Kidney epithelial cell (primary cell): ENCODE results near the gene PIEZO2. TPM values are rescaled to one million over a fixed set of nuclear protein-coding genes. Genes with fewer than 3 reads are reported as not detected.

Experiments used
- DNase-seq: peaks from one replicate; pipeline ENCODE4 v3.0.0-alpha.2; 2010; ENCODE audit warnings: low read depth
- H3K27me3 ChIP-seq: 2 replicates; pipeline ENCODE4 v1.6.0; 2011; ENCODE audit warnings: low read length; ENCODE audit not compliant: control insufficient read depth, insufficient read depth
- H3K36me3 ChIP-seq: 2 replicates; pipeline ENCODE4 v1.5.1; 2011; ENCODE audit warnings: low read length; ENCODE audit not compliant: control insufficient read depth, insufficient read depth
- H3K4me3 ChIP-seq: 2 replicates; pipeline ENCODE4 v1.5.1; 2011; ENCODE audit warnings: low read depth, mild to moderate bottlenecking, control low read depth, low read length
- CTCF ChIP-seq: IDR thresholded peaks from 2 replicates; pipeline ENCODE4 v1.5.1; 2011; ENCODE audit warnings: mild to moderate bottlenecking, moderate library complexity, low read length, control low read depth, inconsistent platforms; ENCODE audit not compliant: insufficient read depth, poor library complexity, severe bottlenecking
- total RNA-seq: library from RNA; depleted of rRNA; stranded (reverse); fragments of >200 nt; gene quantifications from 2 replicates; pipeline ENCODE4 v1.2.3, GENCODE V29; 2015

Gene PIEZO2
- total RNA-seq, 1 donor from 2014 or later, result 1.8 TPM

DNA sequence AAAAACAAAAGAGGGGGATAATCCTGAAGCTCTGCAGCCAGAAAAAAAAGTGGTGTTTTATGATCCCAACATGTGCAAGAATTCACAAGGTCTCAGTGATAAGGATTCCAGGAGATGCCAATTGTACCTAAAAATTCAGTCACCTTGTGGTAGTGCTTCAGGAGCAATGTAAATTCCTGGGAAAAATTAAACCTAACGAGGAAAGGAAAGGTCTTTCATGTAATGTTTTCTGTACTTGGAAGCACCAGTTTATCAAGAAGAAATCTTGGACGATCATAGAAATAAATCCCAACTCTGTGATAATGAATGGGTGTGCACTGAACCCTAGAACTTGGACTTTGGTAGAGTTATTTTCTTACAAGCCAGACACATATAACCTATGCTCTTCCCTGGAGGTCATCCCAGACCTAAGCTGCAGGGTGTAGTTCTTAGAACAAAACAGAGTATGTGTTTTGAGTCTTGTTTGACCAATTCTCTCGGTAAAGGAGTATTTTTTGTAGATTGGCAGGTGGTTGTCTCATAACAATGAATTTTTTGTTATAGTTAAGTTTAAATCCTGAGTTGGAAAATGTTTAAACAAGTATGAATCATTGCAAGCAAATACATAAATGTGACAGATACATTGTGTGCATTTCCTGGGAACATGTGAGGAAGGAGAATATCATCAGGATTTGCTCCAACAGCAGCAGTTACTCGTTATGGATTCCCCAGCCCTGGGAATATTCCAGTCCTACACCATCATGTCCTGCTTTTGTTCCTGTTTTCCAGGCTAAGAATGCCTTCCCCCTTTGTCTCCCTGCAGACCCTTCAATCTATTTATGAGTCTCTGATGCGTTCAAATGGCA lies 399.0 kb downstream of the PIEZO2 start:
- H3K27me3 ChIP-seq, result no peaks in the 10 kb centered on the region
- no peak overlapping the region for H3K4me3 ChIP-seq
- DNase-seq, result no peak
- no peaks in the 10 kb centered on the region for H3K36me3 ChIP-seq
- TF ChIP-seq CTCF, result no peak

GRCh38 chr18:10748641-10749040 lies 400.7 kb downstream of the PIEZO2 start:
- no peak overlapping the region for H3K4me3 ChIP-seq
- no peaks in the 10 kb centered on the region for H3K36me3 ChIP-seq
- TF ChIP-seq CTCF, result no peak
- no peak for DNase-seq
- no peaks in the 10 kb centered on the region for H3K27me3 ChIP-seq

GRCh38 chr18:10745971-10746370 lies 403.4 kb downstream of the PIEZO2 start:
- Histone ChIP-seq H3K36me3 (no peaks in the 10 kb centered on the region), H3K4me3 (no peak overlapping the region), H3K27me3 (no peaks in the 10 kb centered on the region)
- no peak for TF ChIP-seq CTCF
- DNase-seq, result no peak

GRCh38 chr18:10745219-10745618 lies 404.1 kb downstream of the PIEZO2 start:
- no peak for DNase-seq
- Histone ChIP-seq H3K4me3 (no peak overlapping the region), H3K27me3 (no peaks in the 10 kb centered on the region), H3K36me3 (no peaks in the 10 kb centered on the region)
- no peak for TF ChIP-seq CTCF

DNA sequence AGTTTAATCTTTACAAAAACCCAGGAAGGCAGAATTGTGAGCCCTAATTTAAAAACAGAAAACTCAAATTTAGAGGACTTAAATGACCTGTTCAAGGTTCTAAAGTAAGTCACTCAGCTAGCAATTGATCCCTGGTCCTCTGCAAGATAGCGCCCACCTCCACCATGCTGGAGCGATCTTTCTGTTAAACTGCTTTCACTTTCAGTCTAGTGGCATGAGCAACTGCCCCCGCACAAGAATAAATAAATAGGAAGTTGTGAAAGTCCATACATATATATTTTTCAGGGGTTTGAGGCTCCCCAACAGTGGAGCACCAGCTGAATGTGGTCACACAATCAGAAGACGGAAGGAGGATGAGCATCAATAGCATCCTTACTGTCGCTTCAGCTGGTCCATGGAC lies 405.6 kb downstream of the PIEZO2 start:
- Histone ChIP-seq H3K4me3 (no peak overlapping the region), H3K27me3 (no peaks in the 10 kb centered on the region), H3K36me3 (no peaks in the 10 kb centered on the region)
- TF ChIP-seq CTCF, result no peak
- DNase-seq, result no peak

DNA sequence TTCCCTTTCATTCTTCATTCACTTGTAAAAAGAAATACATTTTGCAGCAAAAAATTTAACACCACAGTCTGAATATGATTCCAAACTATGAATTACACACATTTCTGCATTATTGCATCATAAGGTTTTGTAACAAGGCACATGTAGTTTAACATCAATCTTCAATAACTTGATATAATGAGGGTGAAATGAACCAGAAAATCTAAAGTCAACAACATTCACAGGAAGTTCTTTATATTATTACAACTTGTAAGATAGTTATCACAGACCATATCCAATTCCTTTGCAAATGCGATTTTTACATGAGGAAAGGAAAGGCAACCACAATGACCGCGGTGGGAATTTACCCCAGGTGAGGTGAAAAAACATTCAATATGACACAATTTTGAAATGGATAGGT lies 410.2 kb downstream of the PIEZO2 start:
- H3K4me3 ChIP-seq, result no peak overlapping the region
- no peaks in the 10 kb centered on the region for H3K36me3 ChIP-seq
- no peak for DNase-seq
- no peaks in the 10 kb centered on the region for H3K27me3 ChIP-seq
- TF ChIP-seq CTCF, result no peak
